Gastroesophageal sphincter (tissue), 4 donors: ENCODE measurements around the gene FBXL17. TPM values are rescaled to one million over a fixed set of nuclear protein-coding genes. Genes with fewer than 3 reads are reported as not detected.

Experiments
- ATAC-seq: fragments of 150-250 bp; one replicate; pipeline ENCODE4 v1.9.1; 2016; ENCODE audit warnings: mild to moderate bottlenecking, moderate library complexity
- H3K27ac ChIP-seq, 4 donors: fragments of 200-600 bp; sonication (generic) in 3 of 4; 1 replicate in 3 of 4; 2 replicates in 1 of 4; pipeline ENCODE4 v1.5.1; 2016 to 2019
- H3K27me3 ChIP-seq: fragments of 200-600 bp; sonication (generic); one replicate; pipeline ENCODE4 v1.5.1; 2019
- H3K36me3 ChIP-seq, 2 donors: fragments of 200-600 bp; sonication (generic); one replicate each; pipeline ENCODE4 v1.5.1; 2019; ENCODE audit warnings: control low read depth in 1 of 2
- H3K4me1 ChIP-seq, 3 donors: fragments of 200-600 bp; sonication (generic); 1 replicate in 2 of 3; 2 replicates in 1 of 3; pipeline ENCODE4 v1.5.1; 2016 to 2019; ENCODE audit warnings: control low read depth in 2 of 3
- H3K4me3 ChIP-seq, 2 donors: fragments of 200-600 bp; sonication (generic); one replicate each; pipeline ENCODE4 v1.5.1; 2019; ENCODE audit warnings: mild to moderate bottlenecking in 1 of 2, moderate library complexity in 1 of 2
- H3K9me3 ChIP-seq, 3 donors: fragments of 200-600 bp; sonication (generic); one replicate each; pipeline ENCODE4 v1.5.1; 2017 to 2019; ENCODE audit warnings: control low read depth in 2 of 3
- EP300 ChIP-seq: sonication (generic); formaldehyde crosslinking; IDR thresholded peaks from one replicate; pipeline ENCODE4 v1.6.1; 2017; ENCODE audit warnings: antibody characterized with exemption, mild to moderate bottlenecking
- POLR2A ChIP-seq, 2 donors: fragments of 450-650 bp; IDR thresholded peaks; one replicate each; pipeline ENCODE4 v1.6.1; 2017; ENCODE audit warnings: antibody characterized with exemption in 2 of 2, mild to moderate bottlenecking in 2 of 2, moderate library complexity in 1 of 2
- POLR2AphosphoS5 ChIP-seq: sonication (generic); formaldehyde crosslinking; IDR thresholded peaks from one replicate; pipeline ENCODE4 v1.6.1; 2017; ENCODE audit warnings: antibody characterized with exemption
- WGBS, 2 donors: methylation state at CpG; one replicate each; pipeline ENCODE4 v1.1.5; 2018; ENCODE audit warnings: low coverage in 1 of 2; 5-methylcytosine and 5-hydroxymethylcytosine counted together
- total RNA-seq, 4 donors: library from RNA; depleted of rRNA; stranded (reverse); fragments of >200 nt; gene quantifications; one replicate each; pipeline ENCODE4 v1.1.0, GENCODE V29; 2016
- TF ChIP-seq, protein P1 (sequence below), 4 experiments: fragments of 200-600 bp in 2 of 4; fragments of 450-650 bp in 2 of 4; sonication (generic) in 1 of 4; IDR thresholded peaks; one replicate each; pipeline ENCODE4 v1.5.1; 2017 to 2019; ENCODE audit warnings: antibody characterized with exemption in 4 of 4, mild to moderate bottlenecking in 2 of 4, moderate library complexity in 2 of 4

Gene FBXL17
- total RNA-seq, 4 donors from 2014 or later: 15.3 to 25.5 (median 21.7) TPM

DNA sequence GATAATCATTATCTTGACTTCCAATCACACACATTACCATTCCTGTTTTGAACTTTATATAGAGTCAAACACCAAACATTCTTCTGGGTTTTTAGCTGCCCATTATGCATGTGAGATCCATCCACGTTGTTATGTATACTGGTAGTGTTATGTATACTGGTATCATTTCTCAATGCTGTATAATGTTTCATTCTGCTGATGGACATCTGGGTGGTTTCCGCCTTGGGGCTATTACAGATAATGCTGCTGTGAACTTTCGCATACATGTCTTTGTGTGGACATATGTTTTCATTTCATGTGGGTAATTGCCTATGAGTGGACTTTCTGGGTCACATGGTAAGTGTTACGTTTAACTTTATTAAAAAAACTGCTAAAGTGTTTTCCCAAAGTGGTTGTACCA is 493.4 kb downstream of the FBXL17 start:
- H3K27me3 ChIP-seq: no peaks in the 10 kb centered on the region
- no peak overlapping the region for H3K27ac ChIP-seq

DNA sequence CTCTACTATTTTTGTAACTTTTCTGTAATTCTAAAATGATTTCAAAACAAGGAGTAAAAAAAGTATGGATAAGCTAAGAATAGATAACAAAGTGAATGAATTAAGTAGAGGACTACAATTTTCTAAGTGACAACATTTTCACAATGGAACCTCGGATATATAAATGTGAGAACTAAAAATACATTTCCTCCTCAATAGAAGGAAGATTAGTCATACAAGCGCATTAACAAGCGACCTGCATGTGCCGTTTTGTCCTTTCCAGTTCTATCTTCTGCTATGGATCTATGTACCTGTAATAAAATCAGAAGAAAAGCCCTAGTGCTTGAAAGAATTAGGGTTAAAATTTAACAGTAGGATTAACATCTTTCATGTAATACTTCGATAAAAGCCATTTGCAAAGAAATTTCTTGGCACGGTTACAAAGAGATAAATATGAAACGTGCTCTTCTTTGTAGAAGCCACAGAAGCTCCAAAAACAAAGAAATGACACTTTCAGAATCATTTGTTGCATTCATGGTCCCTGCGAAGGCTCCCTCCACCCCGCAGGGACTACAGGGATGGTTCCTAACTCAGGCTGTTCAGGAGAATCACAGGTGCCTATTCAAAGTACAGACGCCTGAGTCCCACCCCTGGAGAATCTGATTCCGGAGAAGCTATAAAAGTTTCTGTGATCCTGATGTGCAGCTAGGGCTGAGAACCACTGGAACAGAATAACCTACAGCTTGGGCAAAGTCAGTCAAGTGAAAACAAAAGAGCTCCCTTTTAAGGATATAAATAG is 494.5 kb downstream of the FBXL17 start:
- H3K27me3 ChIP-seq: no peaks in the 10 kb centered on the region
- peaks cover 0 to 9% (median 2%) of the 10 kb centered on the region in 3 donors for H3K4me1 ChIP-seq
- H3K4me3 ChIP-seq: no peak overlapping the region
- no peak for ATAC-seq
- no peaks in the 10 kb centered on the region for H3K9me3 ChIP-seq
- H3K27ac ChIP-seq: no peak overlapping the region
- 35 to 41% methylated on average over 6 to 11 of the region's 11 CpGs for WGBS, 2 donors
- H3K36me3 ChIP-seq: no peaks in the 10 kb centered on the region
- TF ChIP-seq POLR2AphosphoS5: no peak
- no peak for TF ChIP-seq EP300
- no peak for TF ChIP-seq POLR2A (IDR thresholded peaks at IDR 0.05)
- TF ChIP-seq, protein P1, sequence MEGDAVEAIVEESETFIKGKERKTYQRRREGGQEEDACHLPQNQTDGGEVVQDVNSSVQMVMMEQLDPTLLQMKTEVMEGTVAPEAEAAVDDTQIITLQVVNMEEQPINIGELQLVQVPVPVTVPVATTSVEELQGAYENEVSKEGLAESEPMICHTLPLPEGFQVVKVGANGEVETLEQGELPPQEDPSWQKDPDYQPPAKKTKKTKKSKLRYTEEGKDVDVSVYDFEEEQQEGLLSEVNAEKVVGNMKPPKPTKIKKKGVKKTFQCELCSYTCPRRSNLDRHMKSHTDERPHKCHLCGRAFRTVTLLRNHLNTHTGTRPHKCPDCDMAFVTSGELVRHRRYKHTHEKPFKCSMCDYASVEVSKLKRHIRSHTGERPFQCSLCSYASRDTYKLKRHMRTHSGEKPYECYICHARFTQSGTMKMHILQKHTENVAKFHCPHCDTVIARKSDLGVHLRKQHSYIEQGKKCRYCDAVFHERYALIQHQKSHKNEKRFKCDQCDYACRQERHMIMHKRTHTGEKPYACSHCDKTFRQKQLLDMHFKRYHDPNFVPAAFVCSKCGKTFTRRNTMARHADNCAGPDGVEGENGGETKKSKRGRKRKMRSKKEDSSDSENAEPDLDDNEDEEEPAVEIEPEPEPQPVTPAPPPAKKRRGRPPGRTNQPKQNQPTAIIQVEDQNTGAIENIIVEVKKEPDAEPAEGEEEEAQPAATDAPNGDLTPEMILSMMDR (IDR thresholded peaks at IDR 0.05): no peak

More for the DNA sequence above, 493.4 kb downstream of the FBXL17 start:
- 100% methylated on average over 3 to 4 of the region's 4 CpGs for WGBS, 2 donors
- ATAC-seq: no peak
- H3K9me3 ChIP-seq: no peaks in the 10 kb centered on the region
- TF ChIP-seq, protein P1 (IDR thresholded peaks at IDR 0.05): no peak
- TF ChIP-seq POLR2A (IDR thresholded peaks at IDR 0.05) (no peak), EP300 (no peak), POLR2AphosphoS5 (no peak)
- H3K4me1 ChIP-seq: peaks cover 0 to 14% (median 2%) of the 10 kb centered on the region in 3 donors
- H3K36me3 ChIP-seq: no peaks in the 10 kb centered on the region
- H3K4me3 ChIP-seq: no peak overlapping the region

DNA sequence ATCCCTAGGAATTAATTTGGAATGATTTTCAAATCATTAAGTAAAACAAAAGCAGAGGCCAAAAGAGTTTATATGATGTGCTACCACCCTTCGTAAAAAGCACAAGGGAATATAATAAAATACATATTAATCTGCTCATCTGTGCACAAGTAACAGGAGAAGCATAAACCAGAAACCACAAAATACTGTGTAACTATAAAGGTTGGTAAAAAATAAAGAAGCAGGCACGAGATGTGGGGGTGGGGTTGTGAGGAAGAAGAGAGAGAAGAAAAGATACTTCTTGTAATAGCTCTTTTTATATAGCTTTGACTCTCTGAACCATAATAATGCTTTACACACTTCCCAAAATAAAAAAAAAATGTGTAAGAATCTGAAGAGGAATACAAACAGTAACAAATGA is 496.3 kb downstream of the FBXL17 start:
- H3K9me3 ChIP-seq: no peaks in the 10 kb centered on the region
- no peak for ATAC-seq
- no peak overlapping the region for H3K27ac ChIP-seq
- WGBS, 2 donors: 86 to 92% methylated on average over 2 of the region's 2 CpGs
- H3K4me1 ChIP-seq: peaks cover 0 to 9% (median 2%) of the 10 kb centered on the region in 3 donors
- H3K27me3 ChIP-seq: no peaks in the 10 kb centered on the region
- no peak overlapping the region for H3K4me3 ChIP-seq
- TF ChIP-seq POLR2A (IDR thresholded peaks at IDR 0.05) (no peak), EP300 (no peak), POLR2AphosphoS5 (no peak)
- TF ChIP-seq, protein P1 (IDR thresholded peaks at IDR 0.05): no peak
- peaks cover 0 to 3% of the 10 kb centered on the region in 2 donors for H3K36me3 ChIP-seq

DNA sequence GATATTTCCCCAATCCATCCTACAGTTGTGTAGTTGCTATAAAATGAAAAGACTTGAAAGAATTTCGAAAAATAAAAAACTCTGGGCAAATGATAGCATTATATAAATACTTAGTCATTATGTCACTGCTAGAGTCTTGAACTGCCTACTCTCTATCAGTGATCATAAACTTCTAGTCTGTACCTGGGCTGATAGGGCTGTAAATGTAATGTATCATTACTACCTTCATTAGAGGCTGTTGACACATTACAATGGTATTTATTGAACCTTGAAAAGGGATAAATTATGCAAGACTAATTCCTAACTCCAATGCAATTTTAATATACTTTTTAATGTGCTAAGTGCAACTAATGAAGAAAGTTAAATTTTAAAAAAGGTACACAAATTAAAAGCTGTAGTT is 497.0 kb downstream of the FBXL17 start:
- H3K4me3 ChIP-seq: no peak overlapping the region
- H3K9me3 ChIP-seq: no peaks in the 10 kb centered on the region
- no peak overlapping the region for H3K27ac ChIP-seq
- H3K4me1 ChIP-seq: peaks cover 0 to 9% (median 2%) of the 10 kb centered on the region in 3 donors
- 88 to 100% methylated on average over 1 of the region's 1 CpG for WGBS, 2 donors
- H3K27me3 ChIP-seq: no peaks in the 10 kb centered on the region
- TF ChIP-seq, protein P1 (IDR thresholded peaks at IDR 0.05): no peak
- TF ChIP-seq POLR2A (IDR thresholded peaks at IDR 0.05): no peak
- TF ChIP-seq EP300: no peak
- TF ChIP-seq POLR2AphosphoS5: no peak
- peaks cover 0 to 5% of the 10 kb centered on the region in 2 donors for H3K36me3 ChIP-seq
- no peak for ATAC-seq

DNA sequence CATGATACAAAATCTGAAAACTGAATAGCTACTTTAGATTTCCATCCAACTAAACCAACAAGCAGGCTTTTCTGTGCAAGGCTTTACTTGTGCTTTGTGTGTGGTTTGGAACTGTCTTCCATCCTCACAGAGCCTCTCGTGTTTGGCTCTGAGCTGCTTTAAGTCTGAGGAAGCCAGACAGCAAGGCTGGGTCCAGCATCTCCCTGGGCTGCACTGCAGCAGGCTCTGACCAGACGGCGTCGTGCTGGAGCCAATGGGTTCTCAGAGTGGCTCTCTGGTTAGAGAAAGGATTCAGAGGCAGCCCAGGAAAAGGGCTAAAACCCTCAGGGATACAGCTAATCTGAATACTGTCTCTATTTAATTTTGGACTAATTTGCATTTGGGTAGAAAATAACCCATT is 503.2 kb downstream of the FBXL17 start:
- no peaks in the 10 kb centered on the region for H3K27me3 ChIP-seq
- H3K36me3 ChIP-seq: peaks cover 0 to 14% of the 10 kb centered on the region in 2 donors
- H3K9me3 ChIP-seq: no peaks in the 10 kb centered on the region
- H3K4me3 ChIP-seq: no peak overlapping the region
- no peak overlapping the region for H3K27ac ChIP-seq
- TF ChIP-seq EP300: no peak
- TF ChIP-seq POLR2A (IDR thresholded peaks at IDR 0.05): no peak
- no peak for TF ChIP-seq POLR2AphosphoS5
- TF ChIP-seq, protein P1 (IDR thresholded peaks at IDR 0.05): no peak
- no CpG with 5 or more reads among the region's 4 CpGs for WGBS, 2 donors
- ATAC-seq: no peak
- no peaks in the 10 kb centered on the region for H3K4me1 ChIP-seq
